ENCODE measurements around the gene NLN.
"Not testable (repeated sequence)": the region's sequence is repeated elsewhere in the genome, so short reads cannot be mapped to it uniquely, and the experiment has no call there.

Gene NLN

DNA sequence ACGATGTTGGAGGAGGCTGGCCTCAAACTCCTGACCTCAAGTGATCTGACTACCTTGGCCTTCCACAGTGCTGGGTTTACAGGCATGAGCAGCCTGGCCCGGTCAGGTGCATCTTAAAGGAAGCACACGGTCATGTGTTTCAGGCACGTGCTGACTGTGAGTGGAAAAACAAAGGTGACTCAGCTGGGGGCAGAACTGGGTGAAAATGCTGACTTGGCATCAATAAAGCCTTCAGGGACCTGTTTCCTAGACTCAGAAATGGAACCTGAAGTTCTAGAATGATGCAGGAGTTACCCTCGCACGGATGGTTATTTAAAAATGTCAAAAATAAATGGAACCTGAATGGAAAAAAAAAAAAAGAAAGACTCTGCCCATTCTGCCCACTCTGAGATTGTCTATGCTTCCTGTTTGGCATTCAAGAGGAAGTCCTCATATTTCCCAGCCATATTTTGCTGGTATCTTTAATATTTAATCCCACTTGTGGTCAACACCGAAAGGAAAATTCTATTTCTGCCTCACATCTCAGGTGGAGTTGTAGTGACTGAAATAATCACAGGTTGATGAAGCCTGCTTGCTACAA lies 12.3 kb downstream of the NLN start:
- H3K9me3 ChIP-seq (ENCODE audit: control insufficient read depth, insufficient read depth, low read depth, low read length); H3K4me3 ChIP-seq (ENCODE audit: low read depth, low read length); POLR2A ChIA-PET; H3K36me3 ChIP-seq (ENCODE audit: control insufficient read depth in 2 of 2, insufficient read depth in 1 of 2, low read length in 2 of 2); H3K27ac ChIP-seq (ENCODE audit: extremely low read depth, low read depth, low read length); H3K4me1 ChIP-seq (ENCODE audit: control insufficient read depth, insufficient read depth, low read length): not testable (repeated sequence)
- CTCF ChIA-PET: interaction anchor here (0.7 kb wide), 1 partner anchor 492 kb away, joined by 3 read pairs; no protein-coding TSS in a partner anchor

DNA sequence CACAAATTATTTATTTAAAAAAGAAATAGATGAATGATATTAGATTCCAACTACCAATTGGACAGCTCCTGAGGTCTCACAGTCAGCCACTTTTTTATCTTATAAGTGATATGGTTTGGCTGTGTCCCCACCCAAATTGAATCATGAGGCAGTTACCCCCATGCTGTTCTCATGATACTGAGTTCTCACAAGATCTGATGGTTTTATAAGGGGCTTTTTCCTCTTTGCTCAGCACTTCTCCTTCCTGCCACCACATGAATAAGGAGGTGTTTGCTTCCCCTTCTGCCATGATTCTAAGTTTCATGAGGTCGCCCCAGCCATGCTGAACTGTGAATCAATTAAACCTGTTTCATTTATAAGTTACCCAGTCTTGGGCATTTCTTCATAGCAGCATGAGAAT lies 12.9 kb downstream of the NLN start:
- Histone ChIP-seq H3K36me3 (ENCODE audit: control insufficient read depth in 2 of 2, insufficient read depth in 1 of 2, low read length in 2 of 2) (no peaks in the 10 kb centered on the region; a peak in 1 of 3 replicates), H3K4me3 (ENCODE audit: low read depth, low read length) (no peak overlapping the region), H3K4me1 (ENCODE audit: control insufficient read depth, insufficient read depth, low read length) (no peaks in the 10 kb centered on the region), H3K9me3 (ENCODE audit: control insufficient read depth, insufficient read depth, low read depth, low read length) (no peaks in the 10 kb centered on the region), H3K27ac (ENCODE audit: extremely low read depth, low read depth, low read length) (no peak overlapping the region)
- POLR2A ChIA-PET: no interaction called here
- TF ChIP-seq, protein P1, sequence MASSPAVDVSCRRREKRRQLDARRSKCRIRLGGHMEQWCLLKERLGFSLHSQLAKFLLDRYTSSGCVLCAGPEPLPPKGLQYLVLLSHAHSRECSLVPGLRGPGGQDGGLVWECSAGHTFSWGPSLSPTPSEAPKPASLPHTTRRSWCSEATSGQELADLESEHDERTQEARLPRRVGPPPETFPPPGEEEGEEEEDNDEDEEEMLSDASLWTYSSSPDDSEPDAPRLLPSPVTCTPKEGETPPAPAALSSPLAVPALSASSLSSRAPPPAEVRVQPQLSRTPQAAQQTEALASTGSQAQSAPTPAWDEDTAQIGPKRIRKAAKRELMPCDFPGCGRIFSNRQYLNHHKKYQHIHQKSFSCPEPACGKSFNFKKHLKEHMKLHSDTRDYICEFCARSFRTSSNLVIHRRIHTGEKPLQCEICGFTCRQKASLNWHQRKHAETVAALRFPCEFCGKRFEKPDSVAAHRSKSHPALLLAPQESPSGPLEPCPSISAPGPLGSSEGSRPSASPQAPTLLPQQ (tag by site-specific recombination; IDR thresholded peaks at IDR 0.05): no peak
- no peak for TF ChIP-seq ZNF354C (tag by site-specific recombination; IDR thresholded peaks at IDR 0.05; ENCODE audit: borderline replicate concordance, low read depth)
- 0 out of 2 replicates have a peak, but pooled peaks have one; percentile 34 for TF ChIP-seq REST (tag by site-specific recombination; IDR thresholded peaks at IDR 0.05)
- no peak for TF ChIP-seq ZNF169 (tag by site-specific recombination; IDR thresholded peaks at IDR 0.05)
- no peak for TF ChIP-seq KLF9 (tag by site-specific recombination; IDR thresholded peaks at IDR 0.05; ENCODE audit: low read depth)
- no peak for TF ChIP-seq IKZF3 (tag by site-specific recombination; IDR thresholded peaks at IDR 0.05)
- TF ChIP-seq ZNF791 (tag by site-specific recombination; IDR thresholded peaks at IDR 0.05): no peak
- CTCF ChIA-PET: interaction anchor here (0.7 to 1.5 kb wide), 2 partner anchors 491 to 572 kb away, joined by 3 read pairs; no protein-coding TSS in a partner anchor

DNA sequence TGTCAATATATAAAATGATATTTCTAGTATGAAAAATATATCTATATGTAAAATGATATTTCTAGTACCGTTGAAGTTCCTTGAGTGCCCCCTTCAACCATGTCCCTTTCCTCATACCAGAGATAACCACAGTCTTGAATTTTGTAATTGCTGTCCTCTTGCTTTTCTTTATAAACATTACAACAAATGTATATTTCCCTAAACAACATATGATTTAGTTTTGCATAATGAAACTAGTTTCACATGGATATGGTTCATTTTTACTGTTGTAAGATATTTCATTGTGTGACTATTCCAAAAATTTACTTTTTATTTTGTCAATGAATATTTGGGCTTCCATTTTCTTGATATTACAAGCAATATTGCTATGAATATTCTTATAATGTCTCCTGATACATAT lies 14.0 kb downstream of the NLN start:
- TF ChIP-seq ZNF707 (tag by site-specific recombination; IDR thresholded peaks at IDR 0.05) (no peak), SCRT2 (tag by site-specific recombination; IDR thresholded peaks at IDR 0.05) (no peak), ZFP37 (tag by site-specific recombination; IDR thresholded peaks at IDR 0.05) (no peak), ZFP41 (tag by site-specific recombination; IDR thresholded peaks at IDR 0.05; ENCODE audit: borderline replicate concordance) (no peak), ZNF121 (tag by site-specific recombination; IDR thresholded peaks at IDR 0.05) (no peak), ZNF112 (tag by site-specific recombination; IDR thresholded peaks at IDR 0.05) (no peak), ZNF426 (tag by site-specific recombination; IDR thresholded peaks at IDR 0.05) (no peak), TCF7L2 (IDR thresholded peaks at IDR 0.05; ENCODE audit: borderline replicate concordance, low read depth, low read length) (no peak), ZNF514 (tag by site-specific recombination; IDR thresholded peaks at IDR 0.05) (no peak), ZEB2 (tag by site-specific recombination; IDR thresholded peaks at IDR 0.05) (no peak)
- TF ChIP-seq, protein P2, sequence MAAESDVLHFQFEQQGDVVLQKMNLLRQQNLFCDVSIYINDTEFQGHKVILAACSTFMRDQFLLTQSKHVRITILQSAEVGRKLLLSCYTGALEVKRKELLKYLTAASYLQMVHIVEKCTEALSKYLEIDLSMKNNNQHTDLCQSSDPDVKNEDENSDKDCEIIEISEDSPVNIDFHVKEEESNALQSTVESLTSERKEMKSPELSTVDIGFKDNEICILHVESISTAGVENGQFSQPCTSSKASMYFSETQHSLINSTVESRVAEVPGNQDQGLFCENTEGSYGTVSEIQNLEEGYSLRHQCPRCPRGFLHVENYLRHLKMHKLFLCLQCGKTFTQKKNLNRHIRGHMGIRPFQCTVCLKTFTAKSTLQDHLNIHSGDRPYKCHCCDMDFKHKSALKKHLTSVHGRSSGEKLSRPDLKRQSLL (tag by site-specific recombination; IDR thresholded peaks at IDR 0.05): no peak
- no peak overlapping the region for H3K27ac ChIP-seq (ENCODE audit: extremely low read depth, low read depth, low read length)
- H3K4me1 ChIP-seq (ENCODE audit: control insufficient read depth, insufficient read depth, low read length): no peaks in the 10 kb centered on the region
- H3K36me3 ChIP-seq (ENCODE audit: control insufficient read depth in 2 of 2, insufficient read depth in 1 of 2, low read length in 2 of 2): no peaks in the 10 kb centered on the region
- H3K4me3 ChIP-seq (ENCODE audit: low read depth, low read length): no peak overlapping the region
- ChIA-PET CTCF (interaction anchor here (1.5 kb wide), 1 partner anchor 570 kb away, joined by 3 read pairs; no protein-coding TSS in a partner anchor), POLR2A (no interaction called here)
- H3K9me3 ChIP-seq (ENCODE audit: control insufficient read depth, insufficient read depth, low read depth, low read length): no peaks in the 10 kb centered on the region
